NCI-H128 (cell line): ENCODE measurements around the gene FRA10AC1.
"Not testable (repeated sequence)": the region's sequence is repeated elsewhere in the genome, so short reads cannot be mapped to it uniquely, and the experiment has no call there.

ENCODE experiments used
- DNase-seq: peaks from one replicate; lab custom pipeline; 2025; ENCODE audit not compliant: unreplicated experiment; lab: John Stamatoyannopoulos, UW

FRA10AC1 gene

DNA sequence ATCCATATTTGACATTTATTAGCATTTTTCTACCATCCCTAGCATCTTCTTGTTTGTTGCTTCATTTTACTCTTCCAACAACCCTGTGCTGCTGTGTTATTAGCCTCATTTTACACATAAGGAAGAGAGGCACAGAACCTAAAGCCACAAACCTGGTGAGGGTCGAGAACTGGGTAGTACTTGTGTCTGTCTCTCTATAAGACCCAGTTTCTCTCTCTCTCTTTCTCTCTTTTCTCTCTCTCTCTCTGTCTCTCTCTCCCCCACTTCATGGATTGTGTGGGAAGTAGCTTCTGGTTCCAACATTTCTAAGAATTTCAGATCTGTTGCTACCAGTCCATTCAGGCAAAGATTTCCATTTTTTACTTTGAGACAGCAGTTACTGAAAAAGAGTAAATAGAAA lies 1.4 kb upstream of the FRA10AC1 start:
- DNase-seq, result no peak

DNA sequence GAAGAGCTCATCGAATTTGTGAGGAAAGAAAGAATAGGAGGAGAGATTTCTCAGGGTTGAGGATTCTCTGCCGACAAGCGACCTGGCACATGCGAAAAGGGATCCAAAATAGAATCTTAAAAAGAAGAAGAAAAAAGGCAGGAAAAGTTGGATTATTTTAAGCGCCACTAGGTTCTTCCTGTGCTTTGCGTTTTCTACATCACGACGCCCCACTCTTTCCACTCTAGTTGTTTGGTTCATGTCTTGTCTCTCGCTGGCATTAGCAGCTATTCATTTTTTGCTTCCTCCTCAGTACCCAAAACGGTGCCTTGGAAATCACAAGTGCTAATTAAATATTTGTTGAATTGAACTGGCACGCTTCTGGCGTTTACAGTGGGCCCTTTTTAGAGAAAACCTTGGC lies 674 bp upstream of the FRA10AC1 start:
- no peak for DNase-seq

DNA sequence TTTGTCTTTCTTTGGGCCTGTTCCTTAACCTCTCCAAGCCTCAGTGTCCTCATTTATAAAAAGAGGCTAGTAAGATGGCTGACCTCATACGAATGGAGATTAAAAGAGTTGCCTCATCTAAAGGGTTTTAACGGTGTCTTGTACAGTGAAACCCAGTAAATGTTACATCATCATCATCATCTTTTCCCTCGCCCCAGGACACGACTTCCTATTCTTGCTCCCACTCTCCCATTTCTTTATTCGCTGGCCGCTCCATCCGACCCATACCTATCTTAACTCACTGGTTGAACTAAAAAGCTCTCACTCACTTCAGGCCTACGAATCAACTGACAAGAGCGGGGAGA lies 554 bp downstream of the FRA10AC1 start:
- DNase-seq, result no peak

DNA sequence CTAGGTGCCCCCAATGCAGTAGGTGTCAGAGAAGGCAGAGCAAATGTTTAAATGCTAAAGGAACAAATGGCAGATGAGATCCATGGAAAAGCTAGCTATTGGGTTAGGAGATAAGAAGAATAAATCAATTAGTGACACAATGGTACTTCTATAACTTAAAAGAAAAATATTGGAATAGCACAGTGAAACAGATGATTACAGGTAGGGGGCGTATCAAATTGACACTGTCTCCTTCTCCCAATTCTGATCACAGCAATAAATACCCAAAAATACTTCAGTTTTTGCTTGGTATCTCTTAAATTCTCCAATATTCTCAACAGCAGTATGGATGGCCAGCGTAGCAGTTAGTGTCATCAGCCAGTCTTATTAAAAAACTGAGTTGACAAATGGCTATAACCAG lies 5.2 kb downstream of the FRA10AC1 start:
- DNase-seq, result no peak

DNA sequence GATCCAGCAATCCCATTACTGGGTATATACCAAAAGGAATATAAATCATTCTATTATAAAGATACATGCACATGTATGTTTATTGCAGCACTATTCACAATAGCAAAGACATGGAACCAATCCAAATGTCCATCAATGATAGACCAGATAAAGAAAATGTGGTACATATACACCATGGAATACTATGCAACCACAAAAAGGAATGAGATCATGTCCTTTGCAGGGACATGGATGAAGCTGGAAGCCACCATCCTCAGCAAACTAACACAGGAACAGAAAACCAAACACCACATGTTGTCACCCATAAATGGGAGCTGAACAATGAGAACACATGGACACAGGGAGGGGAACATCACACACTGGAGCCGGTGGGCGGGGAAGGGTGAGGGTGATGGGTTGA lies 5.8 kb downstream of the FRA10AC1 start:
- DNase-seq, result not testable (repeated sequence)

DNA sequence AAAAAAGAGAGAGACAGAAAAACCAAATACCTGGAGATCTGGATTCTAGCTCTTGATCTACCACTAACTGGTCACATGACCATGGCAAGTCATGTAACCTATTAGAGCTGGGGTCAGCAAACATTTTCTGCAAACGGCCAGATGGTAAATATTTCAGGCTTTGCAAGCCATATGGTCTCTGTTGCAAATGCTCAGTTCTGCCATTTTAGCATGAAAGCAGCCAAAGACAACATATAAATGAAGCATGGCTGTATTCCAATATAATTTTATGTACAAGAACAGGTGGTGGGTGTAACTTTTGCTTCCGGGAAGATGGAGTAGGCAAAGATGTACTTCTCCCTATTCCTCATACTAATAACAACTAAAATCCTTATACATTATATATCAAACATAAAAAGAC lies 6.7 kb downstream of the FRA10AC1 start:
- DNase-seq, result no peak

DNA sequence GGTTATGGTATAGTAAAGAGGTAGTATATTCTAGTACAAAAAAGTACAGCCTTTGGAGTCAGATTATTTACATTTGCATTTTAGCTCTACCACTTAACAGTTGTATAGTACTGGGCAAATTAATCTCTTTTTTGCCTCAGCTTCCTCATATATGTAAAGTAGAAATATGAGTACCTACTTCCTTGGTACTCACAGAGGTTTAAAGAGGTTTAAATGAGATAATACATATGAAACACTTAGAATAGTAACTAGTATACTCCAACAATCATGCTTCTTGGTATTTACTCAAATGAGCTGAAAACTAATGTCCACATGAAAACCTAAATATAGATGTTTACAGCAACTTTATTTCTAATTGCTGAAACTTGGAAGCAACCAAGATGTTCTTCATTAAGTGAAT lies 14.7 kb downstream of the FRA10AC1 start:
- DNase-seq, result no peak

DNA sequence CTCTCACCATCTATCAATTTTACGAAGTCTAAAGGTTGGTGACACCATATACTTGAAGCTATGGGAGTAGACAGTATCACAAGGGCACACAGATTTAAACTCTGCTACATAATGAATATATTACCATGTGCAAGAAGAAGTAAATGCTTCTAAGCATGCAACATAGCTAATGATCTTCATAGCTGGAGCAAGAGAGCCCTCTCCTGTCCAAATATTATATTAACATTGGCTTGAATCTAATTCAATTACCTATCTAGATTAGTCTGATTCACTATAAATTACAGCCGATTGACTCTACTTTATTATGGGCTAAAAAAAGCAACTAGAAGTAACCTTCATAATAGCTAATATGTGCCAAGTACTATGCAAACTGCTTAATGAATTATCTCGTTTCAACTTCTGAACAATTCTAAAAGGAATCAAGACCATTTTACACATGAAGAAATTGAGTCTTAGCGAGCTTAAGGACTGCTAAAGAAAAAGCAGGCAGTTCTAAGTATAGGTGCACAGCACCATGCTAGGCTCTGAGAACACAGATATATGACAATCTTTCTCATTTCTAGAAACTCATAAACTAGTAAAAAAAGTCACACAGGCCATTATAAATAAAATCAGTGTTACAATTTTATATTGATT lies 21.9 kb downstream of the FRA10AC1 start:
- no peak for DNase-seq

DNA sequence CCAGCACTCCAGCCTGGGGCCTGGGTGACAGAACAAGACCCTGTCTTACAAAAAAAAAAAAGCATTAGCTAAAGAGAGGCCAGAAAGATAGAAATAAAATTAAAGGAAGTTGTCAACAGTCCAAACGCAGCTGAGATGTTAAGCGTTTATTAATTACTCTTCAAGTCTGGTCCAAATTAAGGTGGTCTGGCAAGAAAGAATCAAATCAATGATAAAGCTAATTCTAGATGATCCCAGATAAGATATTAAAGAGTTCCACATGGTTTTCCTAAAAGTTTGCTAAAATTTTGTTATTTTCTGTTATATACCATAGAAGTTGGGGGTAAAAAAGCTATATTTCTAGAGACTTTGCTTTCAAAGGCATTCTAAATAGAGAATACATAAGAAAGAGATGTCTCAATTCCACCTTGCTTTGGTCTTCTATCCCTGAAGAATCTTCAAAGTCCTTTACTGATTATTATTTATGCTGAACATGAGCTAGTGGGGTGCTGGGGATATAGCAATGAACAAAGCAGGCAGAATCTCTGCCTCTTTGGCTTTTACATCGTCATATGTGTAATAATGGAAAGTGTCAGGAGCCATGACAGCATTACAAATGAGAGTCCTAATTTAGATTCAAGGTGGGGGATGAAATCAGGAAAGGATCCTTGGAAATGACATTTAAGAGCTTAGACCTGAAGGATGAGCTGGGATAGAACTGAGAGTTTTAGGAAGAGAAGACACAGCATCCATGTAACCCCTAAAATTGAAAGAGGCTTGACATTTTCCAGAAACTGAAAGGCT lies 23.4 kb downstream of the FRA10AC1 start:
- no peak for DNase-seq

DNA sequence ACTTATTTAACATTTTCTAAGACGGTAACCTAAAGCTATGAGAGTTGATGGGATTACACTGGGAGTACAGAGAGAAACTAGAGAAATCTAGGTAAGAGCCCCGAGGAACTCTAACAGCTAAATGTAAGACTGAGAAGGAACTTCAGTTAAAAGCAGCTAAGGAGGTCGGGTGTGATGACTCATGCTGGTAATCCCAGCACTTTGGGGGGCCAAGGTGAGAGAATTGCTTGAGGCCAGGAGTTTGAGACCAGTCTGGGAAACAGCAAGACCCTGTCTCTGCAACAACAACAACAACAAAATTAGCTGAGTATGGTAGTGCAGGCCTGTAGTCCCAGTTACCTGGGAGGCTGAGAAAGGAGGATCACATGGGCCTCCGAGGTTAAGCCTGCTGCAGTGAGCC lies 24.0 kb downstream of the FRA10AC1 start:
- no peak for DNase-seq

DNA sequence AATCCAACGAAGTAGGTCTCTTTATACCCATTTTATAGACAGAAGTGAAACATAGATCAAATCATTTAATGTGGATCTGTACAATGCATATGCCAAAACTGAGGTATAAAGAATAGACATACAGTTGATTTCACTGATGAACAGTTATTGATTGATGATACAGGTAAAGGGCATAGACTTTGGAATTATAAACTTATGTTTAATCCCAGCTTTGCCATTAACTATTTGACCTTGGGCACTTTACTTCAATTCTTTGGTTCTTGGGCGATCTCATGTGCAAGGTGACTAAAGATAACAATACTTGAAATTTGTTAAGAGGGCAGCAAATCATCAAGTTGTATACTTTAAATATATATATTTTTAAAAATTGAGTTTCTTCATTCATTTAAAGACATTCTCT lies 28.6 kb downstream of the FRA10AC1 start:
- no peak for DNase-seq

DNA sequence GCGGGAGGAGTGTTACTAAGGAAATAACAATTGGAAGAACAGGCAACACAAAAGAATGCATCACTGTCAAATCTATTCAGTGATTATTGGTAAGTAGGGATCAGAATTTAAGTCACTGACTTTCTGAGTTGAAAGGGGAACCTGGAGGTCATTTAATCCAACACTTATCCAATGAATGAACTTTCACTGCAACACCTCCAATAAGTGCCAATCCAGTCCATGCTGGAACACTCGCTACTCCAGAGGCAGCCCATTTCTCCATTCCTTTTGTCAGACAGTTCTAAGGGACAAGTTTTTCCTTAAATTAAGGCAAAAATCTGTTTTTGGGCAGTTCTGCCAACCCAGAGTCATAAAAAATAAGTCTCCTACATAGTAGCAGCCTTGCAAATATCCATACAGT lies 29.5 kb downstream of the FRA10AC1 start:
- DNase-seq, result no peak

DNA sequence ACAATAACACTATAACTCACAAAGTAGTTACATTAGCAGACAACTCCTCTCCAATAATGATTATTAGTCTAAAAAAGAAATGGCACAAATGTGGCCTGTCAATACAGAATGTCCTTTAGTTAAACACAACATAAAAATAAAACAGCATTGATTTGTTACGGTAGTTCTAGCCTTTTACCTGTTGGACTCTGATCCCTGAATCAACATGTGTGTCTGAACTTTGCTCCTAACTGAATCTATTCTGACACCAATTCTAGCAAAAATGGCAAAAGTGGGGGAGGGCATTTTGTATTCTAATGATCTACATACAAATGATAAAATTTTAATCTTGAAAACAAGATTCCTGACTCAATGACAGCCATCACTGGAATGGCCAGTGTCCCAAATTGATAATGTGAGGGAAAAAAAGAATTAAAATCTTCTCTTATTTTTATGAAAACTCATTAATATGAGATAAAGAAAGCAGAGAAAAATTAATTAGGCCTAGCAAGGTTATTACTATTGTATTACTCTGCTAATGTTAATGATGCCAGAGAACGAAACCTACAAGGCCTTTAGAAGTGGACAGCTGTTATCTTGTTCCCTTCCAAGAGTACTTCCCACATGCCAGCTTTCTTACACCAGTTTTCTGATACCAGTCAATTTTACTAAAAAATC lies 30.2 kb downstream of the FRA10AC1 start:
- no peak for DNase-seq

DNA sequence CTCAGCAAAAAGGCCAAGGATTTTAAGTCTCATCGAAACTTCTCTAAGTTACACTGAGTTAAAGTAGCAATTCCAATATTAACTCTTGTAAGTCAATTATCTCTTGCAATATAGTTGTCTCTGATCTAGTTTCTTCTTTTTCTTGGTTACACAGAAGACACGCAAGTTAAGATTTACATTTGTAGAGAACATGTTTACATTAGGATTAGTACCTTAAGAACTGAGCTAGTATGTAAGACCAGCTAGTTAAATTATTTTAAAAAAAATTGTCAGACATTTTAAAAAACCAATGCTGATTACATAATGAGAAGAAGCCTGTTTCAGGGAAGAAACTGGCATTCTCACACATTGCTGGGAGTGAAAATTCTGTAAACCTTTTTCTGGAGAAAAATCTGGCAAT lies 31.4 kb downstream of the FRA10AC1 start:
- no peak for DNase-seq

DNA sequence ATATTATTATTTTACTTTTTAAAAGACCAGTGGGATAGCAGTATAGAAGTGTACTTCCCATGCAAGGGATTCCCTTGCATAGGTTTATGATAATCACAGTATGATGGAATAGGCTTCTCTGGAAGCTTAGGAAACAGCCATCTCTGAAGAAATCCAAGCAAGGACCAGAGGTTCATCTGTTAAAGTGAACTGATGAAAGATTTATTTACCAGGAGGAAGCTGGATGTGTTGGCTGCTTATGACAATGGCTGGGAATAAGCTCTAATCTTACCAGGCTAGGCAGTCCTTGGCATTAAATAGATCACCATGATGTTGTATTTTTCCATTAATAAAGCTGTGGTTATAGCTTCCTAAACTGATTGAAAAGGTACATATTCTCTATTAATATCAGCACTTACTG lies 32.0 kb downstream of the FRA10AC1 start:
- DNase-seq, result no peak

DNA sequence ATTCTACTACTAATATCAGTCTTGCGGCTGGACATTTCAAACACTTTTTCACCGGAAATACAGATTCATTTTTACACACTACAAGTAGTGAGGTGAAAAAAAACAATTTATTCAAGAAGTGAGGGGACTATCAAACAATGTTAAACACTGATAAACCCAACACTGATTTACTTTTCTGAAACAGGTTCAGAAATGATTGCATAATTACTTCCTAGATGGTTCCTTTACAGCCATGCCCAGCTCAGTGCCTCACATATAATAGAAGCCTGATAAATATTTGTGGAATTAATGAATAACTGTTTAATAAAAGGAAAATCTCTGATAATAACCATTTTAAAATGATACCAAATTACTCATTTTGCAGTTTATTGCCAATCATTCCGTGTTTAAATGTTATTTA lies 34.6 kb downstream of the FRA10AC1 start:
- DNase-seq, result no peak

DNA sequence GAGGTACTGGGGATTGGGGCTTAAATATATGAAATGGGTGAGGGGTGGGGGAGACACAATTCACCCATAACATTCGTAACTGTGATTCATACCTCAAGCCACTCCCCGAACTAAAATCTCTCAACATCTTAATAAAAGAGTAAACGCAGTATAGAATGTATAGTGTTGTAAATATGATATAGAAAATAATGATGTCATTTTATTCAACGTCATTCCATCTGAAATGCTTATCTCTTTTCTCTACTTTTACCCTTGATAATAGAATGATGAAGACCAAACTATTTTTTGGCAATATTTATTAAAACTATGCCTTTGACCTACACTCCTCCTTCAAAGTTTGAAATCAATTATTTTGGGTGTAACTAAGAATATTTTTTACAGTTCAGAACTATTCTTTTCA lies 36.4 kb downstream of the FRA10AC1 start:
- DNase-seq, result no peak

DNA sequence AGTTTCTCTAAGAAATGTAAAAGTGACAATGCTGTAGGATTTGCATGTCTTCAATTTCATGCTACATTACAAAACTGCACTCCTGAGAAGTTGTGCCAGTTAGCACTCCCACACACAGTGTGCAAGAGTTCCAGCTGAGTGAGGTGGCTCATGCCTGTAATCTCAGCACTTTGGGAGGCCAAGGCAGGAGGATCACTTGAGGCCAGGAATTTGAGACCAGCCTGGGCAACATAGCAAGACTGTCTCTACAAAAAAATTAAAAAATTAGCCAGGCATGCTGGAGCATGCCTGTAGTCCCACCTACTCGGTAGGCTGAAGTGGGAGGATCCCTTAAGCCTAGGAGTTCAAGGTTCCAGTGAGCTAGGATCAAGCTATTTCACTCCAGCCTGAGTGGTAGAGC lies 44.6 kb downstream of the FRA10AC1 start:
- DNase-seq, result no peak

DNA sequence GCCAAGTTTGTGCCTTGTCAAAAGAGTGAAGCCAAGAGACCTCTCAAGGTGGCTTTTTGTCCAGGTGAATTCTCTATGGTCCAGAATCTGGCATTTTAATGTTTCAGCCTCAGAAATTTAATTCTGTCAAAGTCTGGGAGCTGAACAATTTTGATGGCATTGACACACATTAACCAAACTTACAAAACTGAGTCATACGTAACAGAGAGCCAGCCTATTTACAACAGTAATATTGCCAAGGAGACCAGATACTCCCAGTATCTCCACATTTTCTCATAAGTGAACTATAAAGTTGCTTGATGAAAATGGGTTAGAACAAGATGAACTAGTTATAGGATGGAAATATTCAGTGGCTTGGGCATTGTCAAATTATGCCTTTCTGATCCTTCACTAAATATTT lies 46.2 kb downstream of the FRA10AC1 start:
- DNase-seq, result no peak

DNA sequence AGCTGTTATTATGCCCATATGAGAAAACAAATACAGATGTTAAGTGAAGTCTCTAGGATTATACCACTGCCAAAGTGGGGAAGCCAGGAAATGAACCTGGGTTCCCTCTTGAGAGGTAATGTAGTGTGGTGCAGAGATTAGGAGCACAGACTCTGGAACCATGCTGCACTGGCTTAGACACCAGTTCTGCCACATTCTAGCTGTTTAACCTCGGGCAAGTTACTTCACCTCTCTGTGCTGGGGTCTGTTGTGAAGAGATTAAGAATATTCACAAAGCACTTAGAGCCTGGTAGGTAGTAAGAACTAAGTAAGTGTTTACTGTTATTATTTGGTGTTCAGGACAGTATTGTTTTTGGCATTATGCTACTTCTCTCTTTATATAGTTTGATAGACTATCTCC lies 48.2 kb downstream of the FRA10AC1 start:
- no peak for DNase-seq

DNA sequence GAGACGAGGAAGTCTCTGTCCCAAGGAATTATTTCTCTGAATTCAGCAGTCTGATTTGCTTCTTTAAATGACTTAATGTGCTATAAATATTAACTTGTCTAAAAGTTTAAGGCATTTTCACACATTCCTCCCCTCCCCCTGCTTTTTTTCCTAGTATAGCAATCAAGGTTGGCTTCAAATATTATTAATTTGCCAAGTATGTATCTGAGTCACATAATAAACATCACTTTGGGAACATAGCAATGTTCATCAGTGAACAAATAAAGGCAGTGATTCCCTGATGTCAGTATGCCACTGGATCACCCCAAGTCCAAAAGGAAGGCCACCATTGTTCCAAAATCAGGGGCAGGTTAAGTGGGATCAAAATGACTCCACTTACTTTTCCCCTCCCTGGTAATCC lies 49.5 kb downstream of the FRA10AC1 start:
- DNase-seq, result no peak

DNA sequence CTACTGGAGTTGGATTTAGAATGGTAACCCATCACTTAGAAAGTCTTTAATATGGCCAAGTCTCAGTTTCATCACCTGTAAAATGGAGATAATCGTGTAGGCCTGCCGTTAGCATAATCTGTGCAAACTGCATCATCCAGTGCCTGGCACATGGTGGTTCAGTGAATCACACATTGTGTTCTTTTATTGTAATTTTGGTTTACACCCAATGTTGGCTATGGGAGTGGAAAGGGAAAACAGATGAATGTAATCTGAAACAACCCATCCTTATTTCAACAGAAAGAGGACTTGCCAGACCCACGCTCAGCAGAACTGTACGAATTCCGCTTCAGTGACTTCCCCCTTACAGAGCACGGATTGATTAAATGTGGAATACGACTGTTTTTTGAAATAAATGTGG lies 62.6 kb downstream of the FRA10AC1 start:
- DNase-seq, result no peak
